Heart left ventricle (tissue), 16 donors: ENCODE results near the gene WFDC1. TPM values are rescaled to one million over a fixed set of nuclear protein-coding genes. Genes with fewer than 3 reads are reported as not detected.

Source experiments
- ATAC-seq, 4 donors: fragments of 200-7000 bp; cut with Tn5 transposase; one replicate each; pipeline ENCODE4 v1.9.1; 2020 to 2022; ENCODE audit warnings: moderate library complexity in 4 of 4, mild to moderate bottlenecking in 3 of 4, moderate number of reproducible peaks in 1 of 4
- DNase-seq, 5 donors: peaks; one replicate each; pipeline ENCODE4 v3.0.0-alpha.2; 2020
- H3K27ac ChIP-seq, 12 donors: fragments of 200-600 bp; sonication (generic) in 4 of 12; one replicate each; pipeline versions ENCODE4 v1.5.0 to v1.8.0; 2016 to 2022; ENCODE audit warnings: mild to moderate bottlenecking in 2 of 12
- H3K27me3 ChIP-seq, 9 donors: fragments of 200-600 bp; sonication (generic) in 2 of 9; one replicate each; pipeline versions ENCODE4 v1.5.1 to v1.8.0; 2016 to 2022; ENCODE audit warnings: mild to moderate bottlenecking in 3 of 9
- H3K36me3 ChIP-seq, 9 donors: fragments of 200-600 bp; sonication (generic) in 2 of 9; one replicate each; pipeline versions ENCODE4 v1.5.0 to v1.8.0; 2018 to 2022; ENCODE audit warnings: mild to moderate bottlenecking in 2 of 9
- H3K4me1 ChIP-seq, 12 donors: fragments of 200-600 bp; sonication (generic) in 4 of 12; one replicate each; pipeline versions ENCODE4 v1.5.0 to v1.8.0; 2016 to 2022; ENCODE audit warnings: mild to moderate bottlenecking in 3 of 12
- H3K4me3 ChIP-seq, 12 donors: fragments of 200-600 bp; sonication (generic) in 4 of 12; one replicate each; pipeline versions ENCODE4 v1.5.0 to v1.8.0; 2017 to 2022; ENCODE audit warnings: mild to moderate bottlenecking in 9 of 12, moderate library complexity in 4 of 12
- H3K9me3 ChIP-seq, 12 donors: fragments of 200-600 bp; sonication (generic) in 4 of 12; one replicate each; pipeline versions ENCODE4 v1.5.0 to v1.8.0; 2016 to 2022; ENCODE audit warnings: mild to moderate bottlenecking in 1 of 12
- POLR2A ChIP-seq, 2 donors: fragments of 450-650 bp; IDR thresholded peaks; one replicate each; pipeline ENCODE4 v1.6.1; 2017; ENCODE audit warnings: antibody characterized with exemption in 2 of 2, mild to moderate bottlenecking in 2 of 2, moderate library complexity in 2 of 2
- WGBS, 4 donors: extraction: QIAGEN DNeasy Blood & Tissue Kit in 2 of 4; methylation state at CpG; one replicate each; pipeline versions ENCODE4 v1.1.5 to v1.1.7; 2013 to 2018; 5-methylcytosine and 5-hydroxymethylcytosine counted together
- intact Hi-C, 10 donors: fragments of 100-400 bp; cut with DNase I; formaldehyde crosslinking; loops; one replicate each; pipeline versions ENCODE4 v1.11.1 to v1.14.2; 2022
- long read RNA-seq, 3 donors: library from polyadenylated mRNA; unstranded; transcript quantifications; one replicate each; pipeline ENCODE4 v2.0.0, GENCODE V29; 2020 to 2021
- polyA plus RNA-seq, 2 donors: library from polyadenylated mRNA; stranded (reverse); fragments of 200-250 nt; gene quantifications; one replicate each; pipeline ENCODE4 v1.2.3, GENCODE V29; 2013
- total RNA-seq, 9 donors: library from RNA; depleted of rRNA in 2 of 9; stranded (reverse); fragments of >200 nt in 2 of 9; fragmentation: NEBNext Ultra II Directional in 3 of 9; extraction: Animal tissue kit (Norgen Biotek cat#: 25700) in 3 of 9; gene quantifications; one replicate each; pipeline versions ENCODE4 v1.1.0 to v1.2.4, GENCODE V29; 2016 to 2023
- TF ChIP-seq, protein P1 (sequence below), 12 donors: fragments of 200-600 bp; sonication (generic) in 4 of 12; IDR thresholded peaks; one replicate each; pipeline versions ENCODE4 v1.5.0 to v1.8.0; 2018 to 2022; ENCODE audit warnings: antibody characterized with exemption in 12 of 12, mild to moderate bottlenecking in 5 of 12
- donor health status: ischemic (EF 13 %, LVEDD 7.1; RV severe dilation, severe dysfunction).
- donor health status: healthy with polysubstance abuse.
- donor health status: DM: no; HTN: yes; CAD: no.
- donor health status: DM: no; HTN: no; CAD: no.
- donor health status: ischemic (EF 25% LVEDD 6.9; RV normal size, moderate dysfunction).
- donor health status: ischemic (EF 25% LVEDD 5.7; RV mildly dilated, moderate dysfunction).
- donor health status: healthy.
- donor health status: DM: yes; HTN: yes; CAD: no.
- donor health status: ischemic (EF 35%, LVEDD 5.7; RV mildly dilated, moderate dysfunction).
- donor health status: nonischemic (EF 11% LVEDD 7.7; RV severe dilation, severe dysfunction).
- donor health status: DM: yes; HTN: yes; CAD: no.
- donor health status: PGD.
- donor health status: ischemic (EF 29% LVEDD 5.4; RV normal size, mild dysfunction).
- donor health status: nonischemic (EF 23%, LVEDD 6.1; RV moderate dilation, normal function).

The WFDC1 gene, protein sequence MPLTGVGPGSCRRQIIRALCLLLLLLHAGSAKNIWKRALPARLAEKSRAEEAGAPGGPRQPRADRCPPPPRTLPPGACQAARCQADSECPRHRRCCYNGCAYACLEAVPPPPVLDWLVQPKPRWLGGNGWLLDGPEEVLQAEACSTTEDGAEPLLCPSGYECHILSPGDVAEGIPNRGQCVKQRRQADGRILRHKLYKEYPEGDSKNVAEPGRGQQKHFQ
- total RNA-seq (1 to 10 TPM in 6 of 9 donors, under 1 TPM in 3; 0.50 to 5.4 (median 1.6) TPM), polyA plus RNA-seq (1 to 10 TPM; 1.2 to 2.1 TPM)
- long read RNA-seq, donor 1, partial matches to known transcripts = 0 of 1 reads
- long read RNA-seq, donor 1, other reads (novel, unspliced or antisense) = 0 of 1 reads
- long read RNA-seq, donor 2, partial matches to known transcripts = 0 of 1 reads
- long read RNA-seq, donor 2, other reads (novel, unspliced or antisense) = 0 of 1 reads
- long read RNA-seq, donor 3, partial matches to known transcripts = 0 of 2 reads
- long read RNA-seq, donor 3, other reads (novel, unspliced or antisense) = 1 of 2 reads

- Histone ChIP-seq H3K4me3 (peak within 1 kb of the TSS in 11 of 12 donors; percentile 14 to 50 (median 34)), H3K9me3 (no peaks in the 10 kb centered on the region), H3K36me3 (no peaks in the 10 kb centered on the region), H3K27ac (peak within 1 kb of the TSS in 3 of 12 donors; percentile 30 to 85 (median 40)), H3K4me1 (peaks cover 0 to 20% (median 12%) of the 10 kb centered on the region in 12 donors), H3K27me3 (peaks cover 0 to 20% (median 2%) of the 10 kb centered on the region in 9 donors)
- peak; percentile 32 to 78 (median 75) for ATAC-seq
- intact Hi-C loops = no loop called here
- peak in 2 of 5 donors; percentile 50 to 71 for DNase-seq
- WGBS, 4 donors = 1 to 5% (median 4%) methylated on average over 13 to 29 of the region's 29 CpGs
- no peak for TF ChIP-seq POLR2A (IDR thresholded peaks at IDR 0.05)
- TF ChIP-seq, protein P1, sequence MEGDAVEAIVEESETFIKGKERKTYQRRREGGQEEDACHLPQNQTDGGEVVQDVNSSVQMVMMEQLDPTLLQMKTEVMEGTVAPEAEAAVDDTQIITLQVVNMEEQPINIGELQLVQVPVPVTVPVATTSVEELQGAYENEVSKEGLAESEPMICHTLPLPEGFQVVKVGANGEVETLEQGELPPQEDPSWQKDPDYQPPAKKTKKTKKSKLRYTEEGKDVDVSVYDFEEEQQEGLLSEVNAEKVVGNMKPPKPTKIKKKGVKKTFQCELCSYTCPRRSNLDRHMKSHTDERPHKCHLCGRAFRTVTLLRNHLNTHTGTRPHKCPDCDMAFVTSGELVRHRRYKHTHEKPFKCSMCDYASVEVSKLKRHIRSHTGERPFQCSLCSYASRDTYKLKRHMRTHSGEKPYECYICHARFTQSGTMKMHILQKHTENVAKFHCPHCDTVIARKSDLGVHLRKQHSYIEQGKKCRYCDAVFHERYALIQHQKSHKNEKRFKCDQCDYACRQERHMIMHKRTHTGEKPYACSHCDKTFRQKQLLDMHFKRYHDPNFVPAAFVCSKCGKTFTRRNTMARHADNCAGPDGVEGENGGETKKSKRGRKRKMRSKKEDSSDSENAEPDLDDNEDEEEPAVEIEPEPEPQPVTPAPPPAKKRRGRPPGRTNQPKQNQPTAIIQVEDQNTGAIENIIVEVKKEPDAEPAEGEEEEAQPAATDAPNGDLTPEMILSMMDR (IDR thresholded peaks at IDR 0.05) = no peak
Observed at GRCh38 chr16:84294531-84295142, at the start of gene WFDC1. WFDC1 (plus strand) TSS chr16:84294878; CDS start chr16:84294972, 94 bp downstream.

DNA sequence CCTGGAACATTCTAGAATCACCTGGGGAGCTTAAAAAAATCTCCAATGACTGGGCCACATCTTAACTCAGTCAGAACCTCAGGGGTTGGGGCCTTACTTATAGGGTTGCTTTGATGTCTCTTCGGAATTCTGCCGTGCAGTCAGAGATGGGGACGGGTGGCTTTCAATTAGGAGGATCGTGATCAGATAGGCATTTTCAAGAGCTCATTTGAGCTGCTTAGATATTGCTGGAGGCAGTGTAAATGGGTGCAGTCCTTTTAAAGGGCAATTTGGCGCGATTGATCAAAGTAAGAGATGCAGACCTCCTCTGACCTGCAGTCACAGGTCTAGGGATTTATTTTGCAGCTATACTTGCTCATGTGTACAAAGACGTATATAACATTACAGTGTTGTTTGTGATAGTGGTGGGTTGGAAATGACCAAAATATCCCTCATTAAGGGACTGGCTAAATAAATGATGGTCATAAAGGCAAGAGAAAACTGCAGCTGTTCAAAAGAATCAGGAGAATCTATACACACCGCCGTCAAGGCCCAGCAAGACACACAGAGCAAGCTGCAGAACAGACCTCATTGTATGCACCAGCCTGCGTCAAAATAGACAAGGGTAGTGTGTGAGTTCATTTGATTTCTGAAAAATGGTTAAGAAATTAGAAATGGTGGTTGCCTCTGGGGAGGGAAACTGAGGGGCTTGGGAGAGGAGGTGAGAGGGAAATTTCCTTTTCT is 48.6 kb upstream of the WFDC1 start:
- peaks cover 0 to 27% (median 0%) of the 10 kb centered on the region in 9 donors for H3K27me3 ChIP-seq
- TF ChIP-seq, protein P1 (IDR thresholded peaks at IDR 0.05) = no peak
- no peak for TF ChIP-seq POLR2A (IDR thresholded peaks at IDR 0.05)
- no peaks in the 10 kb centered on the region for H3K4me1 ChIP-seq
- H3K36me3 ChIP-seq = no peaks in the 10 kb centered on the region
- no peaks in the 10 kb centered on the region for H3K9me3 ChIP-seq
- no peak overlapping the region for H3K4me3 ChIP-seq
- ATAC-seq = no peak
- 80 to 89% (median 83%) methylated on average over 10 of the region's 10 CpGs for WGBS, 4 donors
- H3K27ac ChIP-seq = no peak overlapping the region
- intact Hi-C loops = no loop called here
- DNase-seq = no peak

DNA sequence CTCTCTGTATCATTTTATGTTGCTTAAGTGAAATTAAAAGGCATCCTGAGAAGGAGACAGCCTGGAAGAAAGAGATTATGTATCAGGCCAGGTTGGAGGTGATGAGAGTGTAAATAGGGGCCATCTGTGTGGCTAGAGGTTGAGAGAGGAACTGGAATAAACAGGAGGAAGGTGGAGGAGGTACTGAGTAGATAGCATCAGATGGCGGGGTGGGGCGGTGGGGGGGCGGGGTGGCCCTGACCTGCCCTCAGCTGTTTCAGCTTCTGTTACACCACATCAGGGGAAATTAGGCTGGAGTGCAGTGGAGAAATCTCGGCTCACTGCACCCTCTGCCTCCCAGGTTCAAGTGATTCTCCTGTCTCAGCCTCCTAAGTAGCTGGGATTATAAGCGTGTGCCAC is 48.0 kb upstream of the WFDC1 start:
- WGBS, 4 donors = 74 to 86% (median 80%) methylated on average over 5 of the region's 5 CpGs
- H3K36me3 ChIP-seq = no peaks in the 10 kb centered on the region
- H3K4me3 ChIP-seq = no peak overlapping the region
- peaks cover 0 to 21% (median 0%) of the 10 kb centered on the region in 9 donors for H3K27me3 ChIP-seq
- DNase-seq (no peak), ATAC-seq (no peak)
- no peaks in the 10 kb centered on the region for H3K9me3 ChIP-seq
- intact Hi-C loops = no loop called here
- TF ChIP-seq, protein P1 (IDR thresholded peaks at IDR 0.05) = no peak
- TF ChIP-seq POLR2A (IDR thresholded peaks at IDR 0.05) = no peak
- H3K27ac ChIP-seq = no peak overlapping the region
- no peaks in the 10 kb centered on the region for H3K4me1 ChIP-seq
